ENCODE results near the gene CACNB1. TPM values are rescaled to one million over a fixed set of nuclear protein-coding genes. Genes with fewer than 3 reads are reported as not detected.

CACNB1 gene
- total RNA-seq, 1 experiment from 2014 or later: 4.3 TPM

- Histone ChIP-seq H3K4me2 (ENCODE audit: low read length) (no peak overlapping the region), H3K27ac (ENCODE audit: low read length) (no peak overlapping the region), H3K79me2 (ENCODE audit: low read length) (no peaks in the 10 kb centered on the region), H3K27me3 (ENCODE audit: low read length) (no peaks in the 10 kb centered on the region), H3K4me1 (ENCODE audit: insufficient read depth, low read length) (no peaks in the 10 kb centered on the region), H4K20me1 (ENCODE audit: low read length) (no peaks in the 10 kb centered on the region), H3K9me3 (ENCODE audit: low read length) (no peaks in the 10 kb centered on the region), H3F3A (ENCODE audit: low read length, unreplicated experiment) (no peaks in the 10 kb centered on the region), H3K9me2 (replicated peaks; ENCODE audit: low read length) (no peaks in the 10 kb centered on the region), H3K36me3 (ENCODE audit: low read depth, low read length) (no peaks in the 10 kb centered on the region), H2AFZ (ENCODE audit: low read length) (no peak overlapping the region), H3K9ac (ENCODE audit: low read length) (no peak overlapping the region), H3K4me3 (ENCODE audit: low read length) (no peak overlapping the region)
- BruUV-seq (replicated peaks): no TSS peak
- DNase-seq: no peak
- ATAC-seq: no peak
- TF ChIP-seq EZH2 (IDR thresholded peaks at IDR 0.05; ENCODE audit: low read length, unreplicated experiment) (no peak), EZH2phosphoT487 (IDR thresholded peaks at IDR 0.05; ENCODE audit: borderline replicate concordance, low read length) (no peak)
- TF ChIP-seq, protein P1, sequence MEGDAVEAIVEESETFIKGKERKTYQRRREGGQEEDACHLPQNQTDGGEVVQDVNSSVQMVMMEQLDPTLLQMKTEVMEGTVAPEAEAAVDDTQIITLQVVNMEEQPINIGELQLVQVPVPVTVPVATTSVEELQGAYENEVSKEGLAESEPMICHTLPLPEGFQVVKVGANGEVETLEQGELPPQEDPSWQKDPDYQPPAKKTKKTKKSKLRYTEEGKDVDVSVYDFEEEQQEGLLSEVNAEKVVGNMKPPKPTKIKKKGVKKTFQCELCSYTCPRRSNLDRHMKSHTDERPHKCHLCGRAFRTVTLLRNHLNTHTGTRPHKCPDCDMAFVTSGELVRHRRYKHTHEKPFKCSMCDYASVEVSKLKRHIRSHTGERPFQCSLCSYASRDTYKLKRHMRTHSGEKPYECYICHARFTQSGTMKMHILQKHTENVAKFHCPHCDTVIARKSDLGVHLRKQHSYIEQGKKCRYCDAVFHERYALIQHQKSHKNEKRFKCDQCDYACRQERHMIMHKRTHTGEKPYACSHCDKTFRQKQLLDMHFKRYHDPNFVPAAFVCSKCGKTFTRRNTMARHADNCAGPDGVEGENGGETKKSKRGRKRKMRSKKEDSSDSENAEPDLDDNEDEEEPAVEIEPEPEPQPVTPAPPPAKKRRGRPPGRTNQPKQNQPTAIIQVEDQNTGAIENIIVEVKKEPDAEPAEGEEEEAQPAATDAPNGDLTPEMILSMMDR (conservative IDR thresholded peaks at IDR 0.05; ENCODE audit: low read depth, low read length): no peak
- ChIA-PET CTCF (no interaction called here), POLR2A (ENCODE audit: unreplicated experiment) (no interaction called here)
- intact Hi-C loops (cut with micrococcal nuclease): no loop called here
Measured at GRCh38 chr17:39170558-39170957, 26.9 kb downstream of the CACNB1 start.

DNA sequence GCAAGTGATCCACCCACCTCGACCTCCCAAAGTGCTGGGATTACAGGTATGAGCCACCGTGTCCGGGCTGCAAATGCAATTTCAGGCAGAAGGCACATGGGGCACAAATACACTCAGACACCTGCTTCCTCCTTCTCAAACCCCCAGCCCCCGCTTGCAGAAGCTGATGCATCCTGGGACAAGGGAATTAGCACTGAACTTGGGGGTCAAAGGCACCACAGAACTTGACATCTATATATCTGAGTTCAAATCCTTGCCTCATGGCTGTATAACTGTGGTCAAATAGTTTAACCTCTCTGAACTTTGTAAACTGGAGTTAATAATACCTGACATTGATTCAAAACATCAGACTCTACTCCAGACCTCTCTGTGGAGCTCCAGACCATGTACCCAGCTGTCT, 27.4 kb downstream of the CACNB1 start:
- H3K9me2 ChIP-seq (replicated peaks; ENCODE audit: low read length): no peaks in the 10 kb centered on the region
- CTCF ChIA-PET: no interaction called here
- no peaks in the 10 kb centered on the region for H3K79me2 ChIP-seq (ENCODE audit: low read length)
- no peaks in the 10 kb centered on the region for H3K27me3 ChIP-seq (ENCODE audit: low read length)
- TF ChIP-seq EZH2 (IDR thresholded peaks at IDR 0.05; ENCODE audit: low read length, unreplicated experiment): no peak
- no peak for TF ChIP-seq EZH2phosphoT487 (IDR thresholded peaks at IDR 0.05; ENCODE audit: borderline replicate concordance, low read length)
- TF ChIP-seq, protein P1 (conservative IDR thresholded peaks at IDR 0.05; ENCODE audit: low read depth, low read length): no peak
- H3F3A ChIP-seq (ENCODE audit: low read length, unreplicated experiment): no peaks in the 10 kb centered on the region
- no peaks in the 10 kb centered on the region for H4K20me1 ChIP-seq (ENCODE audit: low read length)
- H3K27ac ChIP-seq (ENCODE audit: low read length): no peak overlapping the region
- intact Hi-C loops (cut with micrococcal nuclease): no loop called here
- no peak for DNase-seq
- no peaks in the 10 kb centered on the region for H3K36me3 ChIP-seq (ENCODE audit: low read depth, low read length)
- H3K9me3 ChIP-seq (ENCODE audit: low read length): no peaks in the 10 kb centered on the region
- no peak overlapping the region for H3K4me3 ChIP-seq (ENCODE audit: low read length)
- POLR2A ChIA-PET (ENCODE audit: unreplicated experiment): no interaction called here
- no peak overlapping the region for H2AFZ ChIP-seq (ENCODE audit: low read length)
- ATAC-seq: no peak
- BruUV-seq (replicated peaks): no TSS peak
- no peaks in the 10 kb centered on the region for H3K4me1 ChIP-seq (ENCODE audit: insufficient read depth, low read length)
- H3K9ac ChIP-seq (ENCODE audit: low read length): no peak overlapping the region
- no peak overlapping the region for H3K4me2 ChIP-seq (ENCODE audit: low read length)

- no peaks in the 10 kb centered on the region for H4K20me1 ChIP-seq (ENCODE audit: low read length)
- no TSS peak for BruUV-seq (replicated peaks)
- ATAC-seq (no peak), DNase-seq (no peak)
- no peaks in the 10 kb centered on the region for H3K36me3 ChIP-seq (ENCODE audit: low read depth, low read length)
- H2AFZ ChIP-seq (ENCODE audit: low read length): no peak overlapping the region
- no peaks in the 10 kb centered on the region for H3K9me2 ChIP-seq (replicated peaks; ENCODE audit: low read length)
- H3K4me1 ChIP-seq (ENCODE audit: insufficient read depth, low read length): no peaks in the 10 kb centered on the region
- no peak overlapping the region for H3K4me2 ChIP-seq (ENCODE audit: low read length)
- H3K4me3 ChIP-seq (ENCODE audit: low read length): no peak overlapping the region
- TF ChIP-seq, protein P1 (conservative IDR thresholded peaks at IDR 0.05; ENCODE audit: low read depth, low read length): no peak
- TF ChIP-seq EZH2phosphoT487 (IDR thresholded peaks at IDR 0.05; ENCODE audit: borderline replicate concordance, low read length) (no peak), EZH2 (IDR thresholded peaks at IDR 0.05; ENCODE audit: low read length, unreplicated experiment) (no peak)
- ChIA-PET CTCF (no interaction called here), POLR2A (ENCODE audit: unreplicated experiment) (no interaction called here)
- no peaks in the 10 kb centered on the region for H3K9me3 ChIP-seq (ENCODE audit: low read length)
- H3K27me3 ChIP-seq (ENCODE audit: low read length): no peaks in the 10 kb centered on the region
- intact Hi-C loops (cut with micrococcal nuclease): no loop called here
- no peak overlapping the region for H3K9ac ChIP-seq (ENCODE audit: low read length)
- no peaks in the 10 kb centered on the region for H3K79me2 ChIP-seq (ENCODE audit: low read length)
- no peaks in the 10 kb centered on the region for H3F3A ChIP-seq (ENCODE audit: low read length, unreplicated experiment)
- no peak overlapping the region for H3K27ac ChIP-seq (ENCODE audit: low read length)
Measured at GRCh38 chr17:39169518-39169917, 28.0 kb downstream of the CACNB1 start.

Measured in PC-3 (cell line).